Mesothelial cell of epicardium (in vitro differentiated cells): Measurements from ENCODE around the gene ACOXL. TPM values are rescaled to one million over a fixed set of nuclear protein-coding genes. Genes with fewer than 3 reads are reported as not detected.

ENCODE experiments used
- DNase-seq, 2 experiments: peaks; one replicate each; pipeline ENCODE4 v3.0.0; 2021; ENCODE audit warnings: low spot score in 2 of 2; ENCODE audit not compliant: unreplicated experiment in 2 of 2
- H3K27ac Mint-ChIP-seq: 2 replicates; pipeline ENCODE4 v1.8.0; 2021; ENCODE audit warnings: mixed read lengths
- H3K27me3 Mint-ChIP-seq: 2 replicates; pipeline ENCODE4 v1.8.0; 2021; ENCODE audit warnings: low read depth, mixed read lengths
- H3K36me3 Mint-ChIP-seq: 2 replicates; pipeline ENCODE4 v1.8.0; 2021; ENCODE audit warnings: mixed read lengths
- H3K4me1 Mint-ChIP-seq: 2 replicates; pipeline ENCODE4 v1.8.0; 2021; ENCODE audit warnings: mixed read lengths
- H3K4me3 Mint-ChIP-seq: 2 replicates; pipeline ENCODE4 v1.8.0; 2021; ENCODE audit warnings: mild to moderate bottlenecking, moderate library complexity, mixed read lengths
- H3K9me3 Mint-ChIP-seq: 2 replicates; pipeline ENCODE4 v1.8.0; 2021; ENCODE audit warnings: mixed read lengths
- total RNA-seq: library from RNA; stranded (reverse); gene quantifications from 3 replicates; pipeline ENCODE4 v1.2.1, GENCODE V29; 2021
- TF ChIP-seq, protein P1 (sequence below): fragments of 200-600 bp; sonication (generic); IDR thresholded peaks from one replicate; pipeline ENCODE4 v1.5.0; 2021; ENCODE audit warnings: antibody characterized with exemption; ENCODE audit not compliant: unreplicated experiment

Gene ACOXL
- total RNA-seq, 1 donor from 2014 or later: 0.20 TPM

DNA sequence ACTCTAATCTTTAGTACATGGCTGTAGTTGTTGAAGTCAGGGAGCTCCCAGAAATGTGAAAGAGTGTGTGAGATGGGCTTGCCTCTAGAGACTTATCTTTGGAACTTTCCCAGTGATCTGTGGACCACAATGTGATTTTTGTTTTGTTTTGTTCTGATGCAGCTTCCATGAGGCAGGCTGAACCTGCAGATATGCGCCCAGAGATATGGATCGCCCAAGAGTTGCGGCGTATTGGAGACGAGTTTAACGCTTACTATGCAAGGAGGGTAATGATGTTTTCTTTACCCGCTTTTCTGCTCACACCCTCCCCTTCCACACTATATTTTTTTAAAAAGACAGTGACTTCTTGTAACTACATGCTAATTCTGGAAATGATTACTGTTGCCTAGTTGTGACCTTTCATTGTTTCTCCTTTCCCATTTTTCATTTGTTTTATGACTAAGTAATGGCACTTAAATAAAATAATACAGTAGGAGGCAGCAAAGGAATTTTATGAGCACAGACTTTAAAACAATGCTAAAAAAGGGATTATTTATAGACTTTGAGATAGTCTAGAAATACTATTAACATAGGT, 417.6 kb downstream of the ACOXL start:
- Mint-ChIP-seq H3K36me3 (peaks cover 19% of the 10 kb centered on the region), H3K4me1 (peaks cover 36% of the 10 kb centered on the region), H3K27ac (peak overlapping the region; percentile 20)

DNA sequence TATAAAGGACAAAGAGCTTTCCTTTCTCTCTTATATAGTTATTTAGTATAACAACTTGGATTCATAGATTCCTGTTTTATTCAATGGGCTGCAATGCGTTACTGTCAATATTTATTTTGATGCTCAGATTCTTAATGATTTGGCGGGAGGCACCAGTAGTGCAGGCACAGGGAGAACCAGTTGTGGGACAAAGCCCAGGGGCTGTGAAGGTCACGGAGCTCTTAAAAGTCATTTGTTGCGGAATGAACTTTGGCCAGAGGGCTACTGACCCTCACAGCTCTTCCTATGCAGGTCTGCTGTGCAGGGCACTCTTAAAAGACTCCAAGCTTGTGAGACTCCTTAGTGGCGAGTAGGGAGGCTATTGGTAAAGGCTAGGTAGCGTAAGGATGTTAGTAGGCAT, 422.4 kb downstream of the ACOXL start:
- peaks cover 28% of the 10 kb centered on the region for H3K36me3 Mint-ChIP-seq
- no peak overlapping the region for H3K4me3 Mint-ChIP-seq
- H3K27me3 Mint-ChIP-seq: no peaks in the 10 kb centered on the region
- no peaks in the 10 kb centered on the region for H3K9me3 Mint-ChIP-seq
- TF ChIP-seq, protein P1, sequence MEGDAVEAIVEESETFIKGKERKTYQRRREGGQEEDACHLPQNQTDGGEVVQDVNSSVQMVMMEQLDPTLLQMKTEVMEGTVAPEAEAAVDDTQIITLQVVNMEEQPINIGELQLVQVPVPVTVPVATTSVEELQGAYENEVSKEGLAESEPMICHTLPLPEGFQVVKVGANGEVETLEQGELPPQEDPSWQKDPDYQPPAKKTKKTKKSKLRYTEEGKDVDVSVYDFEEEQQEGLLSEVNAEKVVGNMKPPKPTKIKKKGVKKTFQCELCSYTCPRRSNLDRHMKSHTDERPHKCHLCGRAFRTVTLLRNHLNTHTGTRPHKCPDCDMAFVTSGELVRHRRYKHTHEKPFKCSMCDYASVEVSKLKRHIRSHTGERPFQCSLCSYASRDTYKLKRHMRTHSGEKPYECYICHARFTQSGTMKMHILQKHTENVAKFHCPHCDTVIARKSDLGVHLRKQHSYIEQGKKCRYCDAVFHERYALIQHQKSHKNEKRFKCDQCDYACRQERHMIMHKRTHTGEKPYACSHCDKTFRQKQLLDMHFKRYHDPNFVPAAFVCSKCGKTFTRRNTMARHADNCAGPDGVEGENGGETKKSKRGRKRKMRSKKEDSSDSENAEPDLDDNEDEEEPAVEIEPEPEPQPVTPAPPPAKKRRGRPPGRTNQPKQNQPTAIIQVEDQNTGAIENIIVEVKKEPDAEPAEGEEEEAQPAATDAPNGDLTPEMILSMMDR: no peak
- H3K4me1 Mint-ChIP-seq: peaks cover 19% of the 10 kb centered on the region
- DNase-seq: no peak
- H3K27ac Mint-ChIP-seq: no peak overlapping the region

More for the DNA sequence above, 417.6 kb downstream of the ACOXL start:
- no peak overlapping the region for H3K4me3 Mint-ChIP-seq
- no peaks in the 10 kb centered on the region for H3K27me3 Mint-ChIP-seq
- DNase-seq: no peak
- TF ChIP-seq, protein P1: no peak
- no peaks in the 10 kb centered on the region for H3K9me3 Mint-ChIP-seq

DNA sequence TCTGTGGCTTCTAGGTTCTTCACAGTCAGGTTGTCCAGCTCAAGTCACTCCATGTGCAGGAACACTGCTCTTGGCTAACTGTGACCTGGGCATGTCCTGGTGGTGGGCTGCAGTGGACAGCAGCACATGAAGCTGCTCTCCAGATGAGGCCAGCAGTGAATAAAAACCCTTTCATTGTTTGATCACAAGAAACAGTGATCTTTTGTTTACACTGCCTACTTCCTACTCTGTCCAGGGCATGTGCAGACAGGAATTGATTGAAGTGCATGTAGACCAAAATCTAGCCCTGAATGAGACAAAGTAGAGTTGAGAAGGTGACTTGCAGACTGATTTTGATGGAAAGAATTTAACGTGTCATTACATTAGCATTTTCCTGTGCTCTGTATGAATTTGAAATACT, 423.2 kb downstream of the ACOXL start:
- DNase-seq: no peak
- no peaks in the 10 kb centered on the region for H3K9me3 Mint-ChIP-seq
- H3K4me1 Mint-ChIP-seq: peaks cover 11% of the 10 kb centered on the region
- H3K27ac Mint-ChIP-seq: peak overlapping the region; percentile 31
- TF ChIP-seq, protein P1: no peak
- peaks cover 29% of the 10 kb centered on the region for H3K36me3 Mint-ChIP-seq
- H3K27me3 Mint-ChIP-seq: no peaks in the 10 kb centered on the region
- H3K4me3 Mint-ChIP-seq: no peak overlapping the region

DNA sequence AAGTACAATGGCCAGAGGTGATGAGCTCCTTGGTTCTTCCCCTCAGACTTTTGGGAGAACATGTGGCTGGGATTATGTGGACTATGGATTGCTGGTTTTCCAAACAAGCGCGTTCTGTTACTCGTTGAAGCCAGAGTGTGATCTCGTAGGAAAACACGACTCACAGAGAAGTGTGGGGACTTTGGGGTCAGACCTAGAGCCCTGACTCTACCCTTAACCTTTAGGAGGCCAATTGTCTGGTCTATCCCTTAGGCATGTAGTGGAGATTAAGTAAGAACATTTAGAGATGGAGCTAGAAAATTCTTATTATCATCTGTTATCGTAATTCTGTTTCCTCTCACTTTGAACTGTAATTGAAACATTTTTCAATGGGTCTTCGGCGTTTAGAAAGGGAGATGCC, 424.2 kb downstream of the ACOXL start:
- Mint-ChIP-seq H3K27me3 (no peaks in the 10 kb centered on the region), H3K4me1 (peaks cover 11% of the 10 kb centered on the region), H3K4me3 (no peak overlapping the region), H3K36me3 (peaks cover 26% of the 10 kb centered on the region), H3K9me3 (no peaks in the 10 kb centered on the region), H3K27ac (no peak overlapping the region)
- DNase-seq: no peak
- TF ChIP-seq, protein P1: no peak

DNA sequence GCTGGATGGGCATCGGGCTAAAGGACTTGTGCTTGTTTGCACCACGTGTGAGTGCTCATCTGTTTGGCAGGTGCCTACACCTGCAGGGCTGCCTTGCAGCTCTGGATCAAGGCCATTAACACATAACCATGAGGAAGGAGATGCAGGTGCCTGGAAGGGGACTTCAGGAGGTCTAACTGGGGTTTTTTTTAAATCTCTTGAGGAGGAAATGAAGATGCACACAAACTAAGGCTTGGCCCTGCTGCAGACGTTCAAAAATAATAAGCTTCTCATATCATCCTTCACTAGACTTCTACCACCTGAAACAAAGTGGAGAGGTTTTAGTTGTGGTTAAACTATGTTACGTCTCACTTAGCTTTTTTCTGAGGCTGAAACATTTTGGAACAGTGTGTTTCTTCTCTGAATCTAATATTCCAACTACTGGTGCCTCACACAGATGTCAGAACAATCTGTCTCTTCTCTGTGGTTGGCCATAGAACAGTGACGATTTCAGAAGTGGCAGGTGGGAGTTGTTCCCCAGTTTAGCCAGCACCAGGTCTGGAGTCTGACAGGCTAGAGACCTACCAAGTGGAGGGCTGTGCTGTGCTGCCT, 424.8 kb downstream of the ACOXL start:
- TF ChIP-seq, protein P1: no peak
- Mint-ChIP-seq H3K4me1 (peaks cover 12% of the 10 kb centered on the region), H3K9me3 (no peaks in the 10 kb centered on the region), H3K36me3 (peaks cover 24% of the 10 kb centered on the region), H3K27me3 (no peaks in the 10 kb centered on the region), H3K27ac (no peak overlapping the region), H3K4me3 (no peak overlapping the region)
- no peak for DNase-seq
